Measurements from ENCODE around the gene SLC5A2.

- TF ChIP-seq ZNF2 (tag by site-specific recombination; IDR thresholded peaks at IDR 0.05) = no peak
- no peak for TF ChIP-seq ZNF747 (tag by site-specific recombination; IDR thresholded peaks at IDR 0.05)
- TF ChIP-seq, protein P1, sequence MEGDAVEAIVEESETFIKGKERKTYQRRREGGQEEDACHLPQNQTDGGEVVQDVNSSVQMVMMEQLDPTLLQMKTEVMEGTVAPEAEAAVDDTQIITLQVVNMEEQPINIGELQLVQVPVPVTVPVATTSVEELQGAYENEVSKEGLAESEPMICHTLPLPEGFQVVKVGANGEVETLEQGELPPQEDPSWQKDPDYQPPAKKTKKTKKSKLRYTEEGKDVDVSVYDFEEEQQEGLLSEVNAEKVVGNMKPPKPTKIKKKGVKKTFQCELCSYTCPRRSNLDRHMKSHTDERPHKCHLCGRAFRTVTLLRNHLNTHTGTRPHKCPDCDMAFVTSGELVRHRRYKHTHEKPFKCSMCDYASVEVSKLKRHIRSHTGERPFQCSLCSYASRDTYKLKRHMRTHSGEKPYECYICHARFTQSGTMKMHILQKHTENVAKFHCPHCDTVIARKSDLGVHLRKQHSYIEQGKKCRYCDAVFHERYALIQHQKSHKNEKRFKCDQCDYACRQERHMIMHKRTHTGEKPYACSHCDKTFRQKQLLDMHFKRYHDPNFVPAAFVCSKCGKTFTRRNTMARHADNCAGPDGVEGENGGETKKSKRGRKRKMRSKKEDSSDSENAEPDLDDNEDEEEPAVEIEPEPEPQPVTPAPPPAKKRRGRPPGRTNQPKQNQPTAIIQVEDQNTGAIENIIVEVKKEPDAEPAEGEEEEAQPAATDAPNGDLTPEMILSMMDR (tag by site-specific recombination; IDR thresholded peaks at IDR 0.05) = no peak
- TF ChIP-seq ZNF274 (IDR thresholded peaks at IDR 0.05; ENCODE audit: low read length) = no peak
- TF ChIP-seq ZNF274 (tag by site-specific recombination; IDR thresholded peaks at IDR 0.05; ENCODE audit: borderline replicate concordance) = no peak
- no peak for TF ChIP-seq ZNF132 (tag by site-specific recombination; IDR thresholded peaks at IDR 0.05; ENCODE audit: borderline replicate concordance)
- TF ChIP-seq YY1 (tag by site-specific recombination; IDR thresholded peaks at IDR 0.05) = no peak
- no peak for TF ChIP-seq ZNF76 (tag by site-specific recombination; IDR thresholded peaks at IDR 0.05; ENCODE audit: borderline replicate concordance, low read depth)
- no peak for TF ChIP-seq ZSCAN30 (tag by site-specific recombination; IDR thresholded peaks at IDR 0.05)
- TF ChIP-seq MYNN (tag by site-specific recombination; IDR thresholded peaks at IDR 0.05; ENCODE audit: borderline replicate concordance) = no peak
- no peak for TF ChIP-seq PATZ1 (tag by site-specific recombination; IDR thresholded peaks at IDR 0.05)
- TF ChIP-seq ZNF658 (tag by site-specific recombination; IDR thresholded peaks at IDR 0.05) = no peak
- no peak for TF ChIP-seq ZNF707 (tag by site-specific recombination; IDR thresholded peaks at IDR 0.05)
- TF ChIP-seq ZEB2 (tag by site-specific recombination; IDR thresholded peaks at IDR 0.05) = no peak
These were observed 5.0 kb downstream of the SLC5A2 start for GRCh38 chr16:31487720-31488467.
